HG03460 (cell line): ENCODE measurements around the gene TBC1D9B.
A peak's percentile ranks its signal among the peaks of the same experiment; 100 is the strongest.

Source experiments
- ATAC-seq: cut with Tn5 transposase; IDR thresholded peaks from one replicate; pipeline ENCODE4 v1.9.1; 2021; ENCODE audit not compliant: unreplicated experiment

TBC1D9B gene

DNA sequence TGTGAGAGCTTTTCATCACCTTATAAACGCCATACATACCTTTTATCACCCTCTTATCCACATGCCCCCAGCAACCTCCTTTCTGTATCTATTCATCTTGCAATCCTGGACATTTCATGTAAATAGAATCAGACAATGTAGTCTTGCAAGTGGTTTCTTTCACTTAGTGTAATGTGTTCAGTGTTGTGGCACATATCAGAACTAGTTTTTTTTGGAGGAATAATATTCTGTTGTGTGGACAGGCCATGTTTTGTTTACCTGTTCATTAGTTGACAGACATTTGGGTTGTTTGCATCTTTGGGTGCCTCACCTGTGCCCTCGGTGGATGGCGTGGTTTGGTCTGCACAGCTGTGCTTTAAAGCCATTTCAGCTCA is 85.7 kb downstream of the TBC1D9B start:
- no peak for ATAC-seq

DNA sequence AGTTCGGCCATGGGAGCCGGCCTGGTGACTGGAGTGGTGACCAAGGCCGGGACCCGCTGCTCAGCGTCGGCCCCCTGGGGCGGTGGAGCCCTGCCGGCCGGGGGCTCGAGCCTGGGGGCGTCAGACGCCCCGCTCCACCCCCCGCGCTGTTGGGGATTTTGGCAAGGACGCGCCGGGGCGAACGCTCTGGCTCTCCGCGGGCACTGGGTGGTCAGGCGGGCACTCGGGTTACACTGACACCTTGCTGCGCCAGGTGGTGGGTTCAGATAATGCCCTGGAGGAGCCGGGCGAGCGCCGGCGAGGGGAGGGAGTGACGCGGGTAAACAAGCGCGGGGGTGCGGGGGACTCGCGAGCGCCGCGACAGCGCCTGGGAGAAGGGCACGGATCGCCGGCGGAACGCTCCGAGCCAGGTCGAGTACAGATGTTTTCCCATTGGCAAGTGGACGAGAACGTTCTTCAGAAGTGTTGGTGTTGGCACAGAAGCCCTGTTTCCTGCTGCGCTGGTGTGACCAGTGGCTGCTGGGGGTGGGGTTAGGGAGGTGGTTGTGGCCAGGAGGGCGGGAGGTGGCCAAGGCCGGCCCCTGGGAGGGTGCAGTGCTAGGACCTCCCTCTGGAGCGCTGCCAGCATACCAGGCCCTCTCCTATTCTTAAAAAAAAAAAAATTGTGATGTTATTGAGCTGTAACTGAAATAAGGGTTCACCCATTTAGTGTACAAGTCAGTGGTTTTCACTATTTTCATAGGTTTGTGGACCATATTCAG is 86.2 kb downstream of the TBC1D9B start:
- ATAC-seq, result peak; percentile 41

- ATAC-seq, result peak; percentile 41
Measured at GRCh38 chr5:179820483-179821297, 87.0 kb downstream of the TBC1D9B start, which contains the start of gene SQSTM1. TSS of gene SQSTM1 (plus strand) at chr5:179820905. CDS start at chr5:179820937, 32 bp downstream.

- ATAC-seq, result no peak
Measured at GRCh38 chr5:179820127-179820482, 87.6 kb downstream of the TBC1D9B start.

DNA sequence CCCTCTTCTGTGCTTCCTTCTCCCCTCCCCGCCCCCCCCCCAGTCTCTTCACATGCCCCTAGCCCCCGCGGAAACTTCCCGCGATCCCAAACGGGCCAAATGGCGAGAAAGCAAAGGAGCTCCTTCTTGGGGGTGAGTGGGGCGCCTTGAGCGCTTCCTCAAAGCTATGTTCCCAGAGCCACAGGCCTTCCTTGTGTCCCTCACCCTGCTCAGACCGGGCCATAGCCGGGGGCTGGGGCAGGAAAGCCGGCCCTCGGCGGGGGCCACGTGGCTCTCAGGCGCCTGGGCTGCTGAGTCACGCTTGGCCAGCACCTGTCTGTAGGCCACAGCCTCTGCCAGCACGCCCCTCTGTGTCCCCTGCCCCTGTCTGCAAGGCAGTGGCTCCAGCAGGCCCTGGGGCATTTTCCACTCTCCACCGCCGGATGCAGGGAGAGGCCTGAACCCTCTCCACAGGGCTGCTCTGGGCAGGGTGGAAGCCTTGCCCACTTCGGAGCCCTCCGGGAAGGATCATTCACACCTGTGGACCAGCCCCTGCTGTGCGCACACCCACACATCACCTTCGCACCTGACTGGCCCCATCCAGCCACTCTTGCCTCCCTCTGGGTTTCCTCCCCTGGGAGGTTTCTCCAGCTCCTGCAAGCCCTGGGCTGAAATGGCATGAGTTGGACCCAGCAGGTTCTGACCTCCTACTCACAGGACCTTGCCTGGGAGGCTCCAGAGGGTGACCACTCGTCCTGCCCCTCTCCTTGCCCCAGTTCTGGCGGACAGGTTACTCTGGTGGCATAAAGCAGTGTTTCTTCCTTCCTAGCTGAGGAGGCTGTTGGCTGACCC is 88.2 kb downstream of the TBC1D9B start:
- ATAC-seq, result peak; percentile 16

DNA sequence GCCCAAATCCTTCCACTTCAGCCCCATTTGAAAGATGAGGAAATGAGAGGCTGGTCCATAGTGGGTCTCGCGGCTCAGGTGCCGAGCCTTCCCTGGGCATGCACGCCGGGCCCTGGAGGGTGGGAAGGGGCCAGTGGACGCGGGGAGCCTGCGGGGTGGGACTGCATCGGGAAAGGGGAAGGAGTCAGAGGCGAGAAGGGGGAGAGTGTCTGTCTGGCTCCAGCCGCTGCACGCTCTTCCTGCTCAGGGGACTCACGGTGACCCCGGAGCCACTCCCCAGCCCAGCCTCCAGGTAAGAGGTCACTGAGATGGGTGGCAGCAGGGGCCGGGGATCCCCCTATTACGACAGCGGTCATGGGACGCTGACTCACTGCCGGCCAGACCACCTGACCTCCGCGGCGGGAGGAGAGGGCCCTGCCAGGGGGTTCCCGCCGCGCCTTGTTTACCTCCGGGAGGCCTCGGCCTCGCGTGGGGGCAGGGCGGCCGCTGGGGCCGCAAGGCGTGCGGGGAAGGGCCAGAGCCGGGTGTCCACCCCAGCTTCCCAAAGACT is 88.9 kb downstream of the TBC1D9B start:
- peak; percentile 56 for ATAC-seq

GRCh38 chr5:179817890-179818745 is 89.6 kb downstream of the TBC1D9B start:
- no peak for ATAC-seq

DNA sequence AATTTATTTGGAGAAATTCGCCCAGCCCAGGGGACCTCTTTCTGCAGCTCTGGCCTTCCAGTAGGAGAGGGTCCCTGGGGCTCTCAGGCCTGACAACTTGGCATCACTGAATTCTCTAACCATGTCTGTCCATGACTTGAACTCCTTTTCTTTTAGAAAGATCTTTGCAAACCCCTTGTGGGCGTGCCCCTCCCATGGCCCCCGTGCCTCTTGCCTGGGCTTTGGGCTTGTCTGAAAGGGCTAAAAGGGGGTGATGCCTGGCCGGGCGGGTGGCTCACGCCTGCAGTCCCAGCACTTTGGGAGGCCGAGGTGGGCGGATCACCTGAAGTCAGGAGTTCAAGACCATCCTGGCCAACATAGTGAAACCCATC is 90.2 kb downstream of the TBC1D9B start:
- no peak for ATAC-seq

DNA sequence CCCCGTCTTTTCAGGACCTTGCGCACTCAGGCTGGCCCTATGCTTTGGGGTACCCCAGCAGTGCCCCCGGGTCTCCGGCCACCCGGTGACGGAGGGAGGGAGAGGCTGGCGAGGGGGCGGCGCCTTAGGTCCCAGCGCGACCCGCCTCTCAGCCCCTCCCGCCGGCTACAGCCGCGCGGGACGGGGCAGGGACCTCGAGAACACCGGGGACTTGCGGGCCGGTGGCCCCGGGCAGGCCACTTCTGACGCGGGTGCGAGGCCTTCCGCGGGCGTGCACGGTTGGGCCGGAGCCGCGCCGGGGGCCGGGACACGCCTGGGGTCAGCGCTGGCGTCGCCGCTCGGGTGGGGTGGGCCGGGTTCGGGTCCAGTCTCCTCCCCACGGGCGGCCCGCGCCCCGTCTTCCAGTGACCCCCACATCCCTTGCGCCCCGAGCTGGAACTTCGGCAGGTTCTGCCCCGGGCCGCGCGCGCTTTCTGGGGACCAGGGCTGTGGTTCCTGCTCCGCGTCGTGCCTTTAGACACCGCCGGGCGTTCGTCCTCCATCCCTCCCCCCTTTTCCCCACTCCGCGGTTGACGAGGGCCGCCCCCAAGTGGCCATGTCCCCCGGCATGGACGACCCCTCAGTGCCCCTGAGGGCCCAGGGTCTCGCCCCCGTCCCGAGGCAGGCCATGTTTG is 90.8 kb downstream of the TBC1D9B start:
- ATAC-seq, result no peak

DNA sequence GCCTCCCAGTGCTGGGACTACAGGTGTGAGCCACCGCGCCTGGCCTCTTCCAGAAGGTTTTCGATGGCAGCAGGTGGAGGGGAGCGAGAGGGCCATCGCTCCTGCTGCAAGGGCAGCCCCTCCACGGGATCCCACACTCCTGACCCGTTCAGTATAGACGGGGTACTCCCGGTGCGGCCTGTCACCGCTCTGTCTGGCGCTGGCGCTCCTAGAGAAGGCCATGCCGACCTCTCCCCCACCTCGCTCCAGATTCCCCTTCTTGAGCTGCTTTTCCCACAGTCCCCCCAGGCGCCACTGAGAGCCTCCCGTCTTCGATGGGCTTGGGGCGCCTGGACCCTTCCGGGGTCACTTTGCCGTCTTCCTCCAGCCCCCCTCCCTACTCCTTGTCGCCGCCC is 91.3 kb downstream of the TBC1D9B start:
- no peak for ATAC-seq

DNA sequence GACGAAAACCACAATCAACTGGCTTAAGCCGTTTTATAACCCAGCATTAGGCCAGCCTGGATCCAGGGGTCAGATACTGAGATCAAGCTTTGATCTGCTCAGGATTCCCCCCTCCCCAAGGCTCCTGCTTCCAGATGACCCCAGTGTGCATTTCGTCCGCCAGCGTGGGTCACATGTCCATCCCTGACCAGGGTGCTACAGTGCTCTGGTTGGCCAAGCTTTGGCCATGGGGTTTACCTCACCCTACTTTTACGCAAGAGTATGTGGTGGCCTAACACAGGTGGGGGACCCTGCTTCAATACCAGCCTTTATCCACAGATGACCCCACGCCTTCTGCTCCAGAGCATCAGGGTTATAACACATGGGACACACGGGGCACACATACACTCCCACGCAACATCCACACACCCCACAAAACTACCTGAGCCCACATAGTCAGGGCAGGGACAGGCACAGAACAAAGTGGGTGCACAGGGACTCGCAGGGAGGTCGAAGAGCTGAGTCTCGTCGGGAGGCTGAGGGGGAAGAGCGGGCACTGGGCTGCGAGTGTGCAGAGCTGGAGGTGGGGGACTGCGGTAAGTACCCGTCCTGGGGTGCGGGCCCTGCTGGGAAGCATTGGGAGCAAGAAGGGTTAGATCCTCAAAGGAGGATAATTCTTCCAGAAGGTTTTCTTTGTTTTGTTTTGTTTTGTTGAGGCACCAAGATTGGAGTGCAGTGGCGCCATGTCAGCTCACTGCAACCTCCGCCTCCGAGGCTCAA is 92.0 kb downstream of the TBC1D9B start:
- no peak for ATAC-seq

DNA sequence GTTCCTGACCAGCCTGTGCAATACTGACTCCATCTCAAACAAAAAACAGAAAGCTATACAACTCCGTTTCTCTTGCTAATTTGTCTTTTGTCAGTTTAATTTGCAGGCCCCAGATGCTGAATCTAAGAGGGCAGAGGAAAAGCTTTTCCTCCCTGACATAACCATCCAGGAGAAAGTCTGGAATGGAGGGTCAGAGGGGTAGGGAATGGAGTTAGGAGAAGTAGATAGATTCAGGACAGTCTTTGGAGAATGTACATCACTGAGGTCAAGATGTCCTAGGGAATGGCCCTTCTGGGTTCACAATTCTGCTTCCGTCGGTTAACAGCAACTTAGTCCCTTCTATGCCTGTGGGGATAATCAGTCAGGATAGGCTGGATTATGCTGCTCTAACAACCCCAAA is 93.6 kb downstream of the TBC1D9B start:
- no peak for ATAC-seq

- no peak for ATAC-seq
Measured at GRCh38 chr5:179812997-179813607, 94.6 kb downstream of the TBC1D9B start.

GRCh38 chr5:179812135-179812825 is 95.4 kb downstream of the TBC1D9B start:
- ATAC-seq, result no peak
